Keratinocyte (primary cell): ENCODE results near the gene MAPKBP1.

Experiments used
- CTCF ChIP-seq, 3 experiments: IDR thresholded peaks in 1 of 3; conservative IDR thresholded peaks in 1 of 3; optimal IDR thresholded peaks in 1 of 3; 2 replicates in 2 of 3; 3 replicates in 1 of 3; pipeline versions ENCODE3 to v1.5.1; 2011; ENCODE audit warnings: low read length in 3 of 3, mild to moderate bottlenecking in 3 of 3, moderate library complexity in 2 of 3, control low read depth in 1 of 3, inconsistent platforms in 1 of 3; ENCODE audit not compliant: insufficient read depth in 2 of 3; ENCODE audit errors: extremely low read depth in 1 of 3
- EZH2 ChIP-seq: IDR thresholded peaks from one replicate; pipeline ENCODE4 v1.6.1; 2012; ENCODE audit warnings: inconsistent platforms, mild to moderate bottlenecking, low read length, moderate library complexity

DNA sequence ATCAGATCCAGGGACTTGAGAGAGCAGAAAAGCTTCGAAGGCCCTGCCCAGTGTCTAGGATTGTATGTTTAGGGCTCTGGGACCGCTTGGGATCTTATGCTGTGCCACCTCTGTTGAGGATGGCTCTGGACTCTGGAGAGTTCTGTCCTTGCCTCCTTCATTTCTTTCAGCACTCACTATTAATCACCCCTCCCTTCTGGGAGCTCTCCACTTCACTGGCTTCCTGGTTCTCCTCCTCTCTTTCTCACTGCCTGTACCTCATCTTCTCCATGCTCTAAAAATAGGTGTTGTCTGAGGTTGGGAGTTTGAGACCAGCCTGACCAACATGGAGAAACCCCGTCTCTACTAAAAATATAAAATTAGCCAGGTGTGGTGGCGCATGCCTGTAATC is 17.3 kb downstream of the MAPKBP1 start:
- TF ChIP-seq EZH2 (no peak), CTCF (optimal IDR thresholded peaks at IDR 0.05 in 1 of 3, IDR thresholded peaks at IDR 0.05 in 1 of 3, conservative IDR thresholded peaks at IDR 0.05 in 1 of 3; ENCODE audit: extremely low read depth in 1 of 3, insufficient read depth in 2 of 3, low read length in 3 of 3) (no peak)
